Astrocyte (in vitro differentiated cells and primary cell): ENCODE measurements around the gene PRKCG.

Experiments used
- EZH2 ChIP-seq: IDR thresholded peaks from 2 replicates; pipeline ENCODE4 v1.6.1; 2012; ENCODE audit warnings: mild to moderate bottlenecking, low read length, inconsistent platforms; ENCODE audit not compliant: insufficient read depth
- TF ChIP-seq, protein P1 (sequence below): IDR thresholded peaks from 2 replicates; pipeline ENCODE4 v1.5.1; 2011; ENCODE audit warnings: low read depth, mild to moderate bottlenecking, inconsistent platforms, low read length, moderate library complexity; ENCODE audit not compliant: insufficient read depth

DNA sequence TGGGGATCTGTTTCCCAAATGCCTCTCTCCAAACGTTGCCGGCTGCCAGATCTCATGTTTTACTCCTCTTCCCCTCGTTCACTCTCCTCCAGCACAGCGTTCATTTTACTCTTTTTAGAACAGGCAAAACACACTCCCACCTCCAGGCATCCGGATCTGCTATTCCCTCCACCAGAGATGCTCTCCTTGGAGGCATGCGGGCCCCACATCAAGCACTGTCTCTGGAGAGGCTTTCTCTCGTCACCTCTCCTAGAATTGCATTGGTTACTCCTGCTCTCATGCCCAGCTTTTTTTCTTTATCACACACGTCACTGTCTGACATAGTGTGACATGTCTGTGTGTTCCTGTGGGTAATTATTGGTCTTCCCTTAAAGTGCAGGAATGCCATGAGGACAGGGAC lies 34.4 kb upstream of the PRKCG start:
- TF ChIP-seq, protein P1, sequence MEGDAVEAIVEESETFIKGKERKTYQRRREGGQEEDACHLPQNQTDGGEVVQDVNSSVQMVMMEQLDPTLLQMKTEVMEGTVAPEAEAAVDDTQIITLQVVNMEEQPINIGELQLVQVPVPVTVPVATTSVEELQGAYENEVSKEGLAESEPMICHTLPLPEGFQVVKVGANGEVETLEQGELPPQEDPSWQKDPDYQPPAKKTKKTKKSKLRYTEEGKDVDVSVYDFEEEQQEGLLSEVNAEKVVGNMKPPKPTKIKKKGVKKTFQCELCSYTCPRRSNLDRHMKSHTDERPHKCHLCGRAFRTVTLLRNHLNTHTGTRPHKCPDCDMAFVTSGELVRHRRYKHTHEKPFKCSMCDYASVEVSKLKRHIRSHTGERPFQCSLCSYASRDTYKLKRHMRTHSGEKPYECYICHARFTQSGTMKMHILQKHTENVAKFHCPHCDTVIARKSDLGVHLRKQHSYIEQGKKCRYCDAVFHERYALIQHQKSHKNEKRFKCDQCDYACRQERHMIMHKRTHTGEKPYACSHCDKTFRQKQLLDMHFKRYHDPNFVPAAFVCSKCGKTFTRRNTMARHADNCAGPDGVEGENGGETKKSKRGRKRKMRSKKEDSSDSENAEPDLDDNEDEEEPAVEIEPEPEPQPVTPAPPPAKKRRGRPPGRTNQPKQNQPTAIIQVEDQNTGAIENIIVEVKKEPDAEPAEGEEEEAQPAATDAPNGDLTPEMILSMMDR = no peak
- no peak for TF ChIP-seq EZH2
